GM23338 (cell line): ENCODE measurements around the gene UBA1. TPM values are rescaled to one million over a fixed set of nuclear protein-coding genes. Genes with fewer than 3 reads are reported as not detected.

ENCODE experiments used
- ATAC-seq: fragments of 200-7000 bp; cut with Tn5 transposase; 3 replicates; pipeline ENCODE4 v1.9.1; 2020
- DNase-seq: peaks from one replicate; pipeline ENCODE4 v3.0.0-alpha.2; 2015; ENCODE audit warnings: low spot score
- H2AFZ ChIP-seq: fragments of 200-600 bp; sonication (generic); 2 replicates; pipeline ENCODE4 v1.8.0; 2016; ENCODE audit warnings: antibody characterized with exemption, mild to moderate bottlenecking, moderate library complexity
- H3F3A ChIP-seq: fragments of 200-600 bp; sonication (generic); replicated peaks from 2 replicates; pipeline ENCODE4 v1.8.0; 2017; ENCODE audit warnings: antibody characterized with exemption, mixed run types, low read depth
- H3K27ac ChIP-seq: fragments of 200-600 bp; sonication (generic); 2 replicates; pipeline ENCODE4 v1.6.1; 2016; ENCODE audit warnings: low read depth
- H3K27me3 ChIP-seq: fragments of 200-600 bp; sonication (generic); 2 replicates; pipeline ENCODE4 v1.8.0; 2016; ENCODE audit warnings: mild to moderate bottlenecking, mixed run types, moderate library complexity; ENCODE audit not compliant: insufficient read depth
- H3K36me3 ChIP-seq: fragments of 200-600 bp; sonication (generic); 2 replicates; pipeline ENCODE4 v1.8.0; 2016; ENCODE audit warnings: mild to moderate bottlenecking; ENCODE audit not compliant: insufficient read depth
- H3K4me1 ChIP-seq: fragments of 200-600 bp; sonication (generic); 2 replicates; pipeline ENCODE4 v1.8.0; 2016; ENCODE audit warnings: mild to moderate bottlenecking, moderate library complexity; ENCODE audit not compliant: insufficient read depth
- H3K4me2 ChIP-seq: fragments of 200-600 bp; sonication (generic); 2 replicates; pipeline ENCODE4 v1.7.1; 2017; ENCODE audit warnings: mixed run types
- H3K4me3 ChIP-seq: fragments of 200-600 bp; sonication (generic); 2 replicates; pipeline ENCODE4 v1.6.1; 2016; ENCODE audit warnings: mixed run types
- H3K79me2 ChIP-seq: fragments of 200-600 bp; sonication (generic); replicated peaks from 2 replicates; pipeline ENCODE4 v1.8.0; 2017; ENCODE audit warnings: mild to moderate bottlenecking; ENCODE audit not compliant: insufficient read depth
- H3K9me2 ChIP-seq: fragments of 200-600 bp; sonication (generic); 2 replicates; pipeline ENCODE4 v1.8.0; 2017; ENCODE audit not compliant: insufficient read depth
- H4K20me1 ChIP-seq: fragments of 200-600 bp; sonication (generic); replicated peaks from 2 replicates; pipeline ENCODE4 v1.8.0; 2017; ENCODE audit warnings: mild to moderate bottlenecking; ENCODE audit not compliant: insufficient read depth
- H3K27ac Mint-ChIP-seq: 2 replicates; pipeline ENCODE4 v1.8.0; 2020; ENCODE audit warnings: inconsistent platforms, mild to moderate bottlenecking, moderate library complexity, mixed read lengths
- H3K27me3 Mint-ChIP-seq: 3 replicates; pipeline ENCODE4 v1.8.0; 2022; ENCODE audit warnings: low read depth, mild to moderate bottlenecking, moderate library complexity, mixed read lengths, inconsistent platforms; ENCODE audit not compliant: insufficient read depth, poor library complexity
- H3K36me3 Mint-ChIP-seq: 3 replicates; pipeline ENCODE4 v1.8.0; 2021; ENCODE audit warnings: low read depth, mild to moderate bottlenecking, inconsistent platforms, moderate library complexity, mixed read lengths
- H3K4me1 Mint-ChIP-seq: 3 replicates; pipeline ENCODE4 v1.8.0; 2020; ENCODE audit warnings: mild to moderate bottlenecking, inconsistent platforms, mixed read lengths
- H3K4me3 Mint-ChIP-seq: 3 replicates; pipeline ENCODE4 v1.8.0; 2021; ENCODE audit warnings: moderate library complexity, mild to moderate bottlenecking, inconsistent platforms, mixed read lengths
- H3K9me3 Mint-ChIP-seq: 3 replicates; pipeline ENCODE4 v1.8.0; 2020; ENCODE audit warnings: moderate library complexity, mild to moderate bottlenecking, inconsistent platforms, mixed read lengths
- CREB1 ChIP-seq: fragments of 250-450 bp; sonication (Bioruptor Pico); IDR thresholded peaks from 2 replicates; pipeline ENCODE4 v1.5.0; 2020; ENCODE audit warnings: low read depth, mild to moderate bottlenecking, moderate library complexity
- ETS1 ChIP-seq: IDR thresholded peaks from 2 replicates; pipeline ENCODE4 v1.6.1; 2016; ENCODE audit warnings: antibody characterized with exemption
- EZH2phosphoT487 ChIP-seq: fragments of 200-600 bp; sonication (generic); IDR thresholded peaks from one replicate; pipeline ENCODE4 v1.8.1; 2018; ENCODE audit warnings: antibody characterized with exemption; ENCODE audit not compliant: unreplicated experiment
- JUNB ChIP-seq: IDR thresholded peaks from one replicate; pipeline ENCODE4 v1.6.1; 2016; ENCODE audit warnings: antibody characterized with exemption; ENCODE audit not compliant: unreplicated experiment
- POLR2AphosphoS5 ChIP-seq: IDR thresholded peaks from 2 replicates; pipeline ENCODE4 v1.6.1; 2016; ENCODE audit warnings: antibody characterized with exemption, low read depth
- STAT1 ChIP-seq: IDR thresholded peaks from one replicate; pipeline ENCODE4 v1.6.1; 2016; ENCODE audit warnings: antibody characterized with exemption; ENCODE audit not compliant: unreplicated experiment
- ZNF114 ChIP-seq: fragments of 250-450 bp; sonication (Bioruptor Pico); IDR thresholded peaks from 2 replicates; pipeline ENCODE4 v1.5.0; 2020; ENCODE audit warnings: mild to moderate bottlenecking, moderate library complexity
- ZNF331 ChIP-seq: fragments of 250-450 bp; sonication (Bioruptor Pico); IDR thresholded peaks from 2 replicates; pipeline ENCODE4 v1.5.0; 2020; ENCODE audit warnings: low read depth, mild to moderate bottlenecking, moderate library complexity
- polyA plus RNA-seq: library from polyadenylated mRNA; unstranded; fragments of >200 nt; fragmentation: Nextera tagmentation; extraction: Ambion mirVana; gene quantifications from 2 replicates; pipeline ENCODE4 v1.2.1, GENCODE V29; 2016
- total RNA-seq: library from RNA; depleted of rRNA; stranded (reverse); fragments of >200 nt; shearing (Covaris generic); gene quantifications from 2 replicates; pipeline ENCODE4 v1.2.3, GENCODE V29; 2014
- TF ChIP-seq, protein P1 (sequence below), 2 experiments: fragments of 200-600 bp in 1 of 2; sonication (generic) in 1 of 2; conservative IDR thresholded peaks; 2 replicates each; pipeline versions ENCODE4 v1.5.1 to v1.6.1; 2016 to 2017; ENCODE audit warnings: antibody characterized with exemption in 2 of 2, low read depth in 2 of 2, mild to moderate bottlenecking in 2 of 2, moderate library complexity in 1 of 2
- TF ChIP-seq, protein P2 (sequence below): IDR thresholded peaks from one replicate; pipeline ENCODE4 v1.6.1; 2018; ENCODE audit warnings: antibody characterized with exemption; ENCODE audit not compliant: unreplicated experiment

Gene UBA1
- total and polyA plus RNA-seq, 2 experiments from 2014 or later, result 104 to 377 TPM

DNA sequence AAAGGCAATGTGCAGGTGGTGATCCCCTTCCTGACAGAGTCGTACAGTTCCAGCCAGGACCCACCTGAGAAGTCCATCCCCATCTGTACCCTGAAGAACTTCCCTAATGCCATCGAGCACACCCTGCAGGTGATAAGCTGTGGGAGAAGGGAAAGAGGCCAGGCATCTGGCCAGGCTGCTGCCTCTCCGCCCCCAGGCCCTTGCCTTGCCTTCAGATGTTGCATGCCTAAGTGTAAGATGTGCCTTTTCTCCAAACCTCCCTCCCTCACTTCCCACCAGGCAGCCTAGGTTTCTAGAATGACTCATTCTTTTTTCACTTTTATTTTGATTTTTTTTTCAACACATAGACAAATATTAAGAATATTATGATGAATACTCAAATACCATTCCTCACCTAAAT is 12.7 kb downstream of the UBA1 start:
- Histone ChIP-seq H3F3A (no peaks in the 10 kb centered on the region), H3K4me2 (no peak overlapping the region), H3K4me1 (no peaks in the 10 kb centered on the region), H3K36me3 (peaks cover 33% of the 10 kb centered on the region), H4K20me1 (peaks cover 10% of the 10 kb centered on the region; the same call in 1 of the 2 replicates), H3K79me2 (no peaks in the 10 kb centered on the region), H2AFZ (no peak overlapping the region), H3K27me3 (no peaks in the 10 kb centered on the region), H3K9me2 (no peaks in the 10 kb centered on the region), H3K4me3 (no peak overlapping the region), H3K27ac (no peak overlapping the region)
- Mint-ChIP-seq H3K36me3 (peaks cover 92% of the 10 kb centered on the region), H3K4me1 (no peaks in the 10 kb centered on the region), H3K27ac (no peak overlapping the region), H3K4me3 (no peak overlapping the region), H3K9me3 (no peaks in the 10 kb centered on the region), H3K27me3 (peaks cover 1% of the 10 kb centered on the region)
- DNase-seq (no peak), ATAC-seq (no peak)
- no peak for TF ChIP-seq ZNF114 (CRISPR knock-in tag)
- TF ChIP-seq POLR2AphosphoS5, result no peak
- TF ChIP-seq, protein P1, sequence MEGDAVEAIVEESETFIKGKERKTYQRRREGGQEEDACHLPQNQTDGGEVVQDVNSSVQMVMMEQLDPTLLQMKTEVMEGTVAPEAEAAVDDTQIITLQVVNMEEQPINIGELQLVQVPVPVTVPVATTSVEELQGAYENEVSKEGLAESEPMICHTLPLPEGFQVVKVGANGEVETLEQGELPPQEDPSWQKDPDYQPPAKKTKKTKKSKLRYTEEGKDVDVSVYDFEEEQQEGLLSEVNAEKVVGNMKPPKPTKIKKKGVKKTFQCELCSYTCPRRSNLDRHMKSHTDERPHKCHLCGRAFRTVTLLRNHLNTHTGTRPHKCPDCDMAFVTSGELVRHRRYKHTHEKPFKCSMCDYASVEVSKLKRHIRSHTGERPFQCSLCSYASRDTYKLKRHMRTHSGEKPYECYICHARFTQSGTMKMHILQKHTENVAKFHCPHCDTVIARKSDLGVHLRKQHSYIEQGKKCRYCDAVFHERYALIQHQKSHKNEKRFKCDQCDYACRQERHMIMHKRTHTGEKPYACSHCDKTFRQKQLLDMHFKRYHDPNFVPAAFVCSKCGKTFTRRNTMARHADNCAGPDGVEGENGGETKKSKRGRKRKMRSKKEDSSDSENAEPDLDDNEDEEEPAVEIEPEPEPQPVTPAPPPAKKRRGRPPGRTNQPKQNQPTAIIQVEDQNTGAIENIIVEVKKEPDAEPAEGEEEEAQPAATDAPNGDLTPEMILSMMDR (conservative IDR thresholded peaks at IDR 0.05; ENCODE audit: low read depth in 2 of 2), result no peak
- TF ChIP-seq CREB1 (CRISPR knock-in tag), result no peak
- TF ChIP-seq ETS1, result no peak
- TF ChIP-seq ZNF331, result no peak
- no peak for TF ChIP-seq STAT1
- TF ChIP-seq EZH2phosphoT487, result no peak

DNA sequence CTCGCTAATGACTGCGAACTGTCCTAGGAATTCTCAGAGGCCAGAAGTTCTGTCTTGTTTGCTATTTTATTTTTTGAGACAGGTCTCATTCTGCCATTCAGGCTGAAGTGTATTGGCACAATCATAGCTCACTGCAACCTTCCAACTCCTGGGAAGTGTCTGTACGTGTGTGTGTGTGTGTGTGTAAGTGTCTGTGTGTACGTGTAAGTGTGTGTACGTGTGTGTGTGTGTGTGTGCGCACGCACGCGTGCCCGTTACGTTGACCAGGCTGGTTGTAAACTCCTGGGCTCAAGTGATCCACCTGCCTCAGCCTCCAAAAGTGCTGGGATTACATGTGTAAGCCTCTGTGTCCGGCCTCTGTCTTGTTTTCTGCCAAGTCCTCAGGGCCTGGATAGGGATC is 14.5 kb downstream of the UBA1 start:
- no peaks in the 10 kb centered on the region for H3K9me3 Mint-ChIP-seq
- peaks cover 92% of the 10 kb centered on the region for H3K36me3 Mint-ChIP-seq
- H3K27me3 ChIP-seq, result no peaks in the 10 kb centered on the region
- no peaks in the 10 kb centered on the region for H3K9me2 ChIP-seq
- H4K20me1 ChIP-seq, result peaks cover 14% of the 10 kb centered on the region
- H3K4me1 ChIP-seq, result no peaks in the 10 kb centered on the region
- no peak overlapping the region for H3K4me2 ChIP-seq
- ATAC-seq (no peak), DNase-seq (no peak)
- no peak overlapping the region for H3K4me3 Mint-ChIP-seq
- H3K36me3 ChIP-seq, result peaks cover 48% of the 10 kb centered on the region
- H3F3A ChIP-seq, result no peaks in the 10 kb centered on the region; the same call in 1 of the 2 replicates
- no peaks in the 10 kb centered on the region for H3K4me1 Mint-ChIP-seq
- H3K79me2 ChIP-seq, result no peaks in the 10 kb centered on the region
- H2AFZ ChIP-seq, result no peak overlapping the region
- H3K27ac Mint-ChIP-seq, result no peak overlapping the region
- no peak overlapping the region for H3K4me3 ChIP-seq
- H3K27ac ChIP-seq, result no peak overlapping the region
- peaks cover 5% of the 10 kb centered on the region for H3K27me3 Mint-ChIP-seq
- no peak for TF ChIP-seq CREB1 (CRISPR knock-in tag)
- TF ChIP-seq ZNF331, result no peak
- TF ChIP-seq, protein P2, sequence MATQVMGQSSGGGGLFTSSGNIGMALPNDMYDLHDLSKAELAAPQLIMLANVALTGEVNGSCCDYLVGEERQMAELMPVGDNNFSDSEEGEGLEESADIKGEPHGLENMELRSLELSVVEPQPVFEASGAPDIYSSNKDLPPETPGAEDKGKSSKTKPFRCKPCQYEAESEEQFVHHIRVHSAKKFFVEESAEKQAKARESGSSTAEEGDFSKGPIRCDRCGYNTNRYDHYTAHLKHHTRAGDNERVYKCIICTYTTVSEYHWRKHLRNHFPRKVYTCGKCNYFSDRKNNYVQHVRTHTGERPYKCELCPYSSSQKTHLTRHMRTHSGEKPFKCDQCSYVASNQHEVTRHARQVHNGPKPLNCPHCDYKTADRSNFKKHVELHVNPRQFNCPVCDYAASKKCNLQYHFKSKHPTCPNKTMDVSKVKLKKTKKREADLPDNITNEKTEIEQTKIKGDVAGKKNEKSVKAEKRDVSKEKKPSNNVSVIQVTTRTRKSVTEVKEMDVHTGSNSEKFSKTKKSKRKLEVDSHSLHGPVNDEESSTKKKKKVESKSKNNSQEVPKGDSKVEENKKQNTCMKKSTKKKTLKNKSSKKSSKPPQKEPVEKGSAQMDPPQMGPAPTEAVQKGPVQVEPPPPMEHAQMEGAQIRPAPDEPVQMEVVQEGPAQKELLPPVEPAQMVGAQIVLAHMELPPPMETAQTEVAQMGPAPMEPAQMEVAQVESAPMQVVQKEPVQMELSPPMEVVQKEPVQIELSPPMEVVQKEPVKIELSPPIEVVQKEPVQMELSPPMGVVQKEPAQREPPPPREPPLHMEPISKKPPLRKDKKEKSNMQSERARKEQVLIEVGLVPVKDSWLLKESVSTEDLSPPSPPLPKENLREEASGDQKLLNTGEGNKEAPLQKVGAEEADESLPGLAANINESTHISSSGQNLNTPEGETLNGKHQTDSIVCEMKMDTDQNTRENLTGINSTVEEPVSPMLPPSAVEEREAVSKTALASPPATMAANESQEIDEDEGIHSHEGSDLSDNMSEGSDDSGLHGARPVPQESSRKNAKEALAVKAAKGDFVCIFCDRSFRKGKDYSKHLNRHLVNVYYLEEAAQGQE, result no peak
- TF ChIP-seq JUNB, result no peak
- no peak for TF ChIP-seq EZH2phosphoT487
